Activated naive CD8-positive, alpha-beta T cell treated with anti-CD3 and anti-CD28 coated beads for 36 hours (primary cell): Measurements from ENCODE around the gene CHI3L2. TPM values are rescaled to one million over a fixed set of nuclear protein-coding genes. Genes with fewer than 3 reads are reported as not detected.

Source experiments
- DNase-seq: peaks from one replicate; pipeline ENCODE4 v3.0.0; 2021
- H3K27ac Mint-ChIP-seq: one replicate; pipeline ENCODE4 v1.8.0; 2022; ENCODE audit warnings: mild to moderate bottlenecking, moderate library complexity, mixed read lengths
- H3K27me3 Mint-ChIP-seq: one replicate; pipeline ENCODE4 v1.8.0; 2022; ENCODE audit warnings: mild to moderate bottlenecking, mixed read lengths
- H3K36me3 Mint-ChIP-seq: one replicate; pipeline ENCODE4 v1.8.0; 2021; ENCODE audit warnings: mild to moderate bottlenecking, mixed read lengths
- H3K4me1 Mint-ChIP-seq: one replicate; pipeline ENCODE4 v1.8.0; 2021; ENCODE audit warnings: mixed read lengths
- H3K4me3 Mint-ChIP-seq: one replicate; pipeline ENCODE4 v1.8.0; 2022; ENCODE audit warnings: mild to moderate bottlenecking, moderate library complexity, mixed read lengths
- H3K9me3 Mint-ChIP-seq: one replicate; pipeline ENCODE4 v1.8.0; 2022; ENCODE audit warnings: mixed read lengths
- total RNA-seq, 2 experiments: library from RNA; stranded (reverse); gene quantifications; one replicate each; pipeline ENCODE4 v1.2.3, GENCODE V29; 2021

CHI3L2 gene
- total RNA-seq, 2 experiments from 2014 or later, result 5.1 to 9.2 TPM

GRCh38 chr1:111242805-111243523 lies 15.5 kb downstream of the CHI3L2 start:
- no peaks in the 10 kb centered on the region for H3K4me1 Mint-ChIP-seq
- H3K4me3 Mint-ChIP-seq, result no peak overlapping the region
- no peaks in the 10 kb centered on the region for H3K9me3 Mint-ChIP-seq
- no peak overlapping the region for H3K27ac Mint-ChIP-seq
- H3K27me3 Mint-ChIP-seq, result no peaks in the 10 kb centered on the region
- H3K36me3 Mint-ChIP-seq, result peaks cover 9% of the 10 kb centered on the region
- no peak for DNase-seq

GRCh38 chr1:111247125-111247838 lies 19.8 kb downstream of the CHI3L2 start:
- Mint-ChIP-seq H3K9me3 (no peaks in the 10 kb centered on the region), H3K4me1 (peaks cover 13% of the 10 kb centered on the region), H3K27me3 (no peaks in the 10 kb centered on the region), H3K4me3 (no peak overlapping the region), H3K36me3 (no peaks in the 10 kb centered on the region), H3K27ac (no peak overlapping the region)
- no peak for DNase-seq

- no peak for DNase-seq
- Mint-ChIP-seq H3K36me3 (no peaks in the 10 kb centered on the region), H3K9me3 (no peaks in the 10 kb centered on the region), H3K4me3 (no peak overlapping the region), H3K27me3 (no peaks in the 10 kb centered on the region), H3K4me1 (peaks cover 17% of the 10 kb centered on the region), H3K27ac (no peak overlapping the region)
Observed at GRCh38 chr1:111249960-111250359, 22.4 kb downstream of the CHI3L2 start.

GRCh38 chr1:111251570-111251969 lies 24.1 kb downstream of the CHI3L2 start:
- no peak overlapping the region for H3K27ac Mint-ChIP-seq
- peaks cover 17% of the 10 kb centered on the region for H3K4me1 Mint-ChIP-seq
- no peaks in the 10 kb centered on the region for H3K27me3 Mint-ChIP-seq
- no peaks in the 10 kb centered on the region for H3K9me3 Mint-ChIP-seq
- H3K4me3 Mint-ChIP-seq, result no peak overlapping the region
- no peaks in the 10 kb centered on the region for H3K36me3 Mint-ChIP-seq
- DNase-seq, result no peak

GRCh38 chr1:111252786-111253185 lies 25.3 kb downstream of the CHI3L2 start:
- H3K27ac Mint-ChIP-seq, result no peak overlapping the region
- H3K27me3 Mint-ChIP-seq, result no peaks in the 10 kb centered on the region
- no peak overlapping the region for H3K4me3 Mint-ChIP-seq
- no peaks in the 10 kb centered on the region for H3K36me3 Mint-ChIP-seq
- no peak for DNase-seq
- H3K9me3 Mint-ChIP-seq, result no peaks in the 10 kb centered on the region
- H3K4me1 Mint-ChIP-seq, result peaks cover 17% of the 10 kb centered on the region

GRCh38 chr1:111253876-111254275 lies 26.4 kb downstream of the CHI3L2 start:
- Mint-ChIP-seq H3K4me1 (peaks cover 17% of the 10 kb centered on the region), H3K4me3 (no peak overlapping the region), H3K27me3 (no peaks in the 10 kb centered on the region), H3K27ac (no peak overlapping the region), H3K9me3 (no peaks in the 10 kb centered on the region), H3K36me3 (no peaks in the 10 kb centered on the region)
- DNase-seq, result no peak

GRCh38 chr1:111256988-111257658 lies 29.6 kb downstream of the CHI3L2 start:
- no peak overlapping the region for H3K4me3 Mint-ChIP-seq
- H3K4me1 Mint-ChIP-seq, result peaks cover 5% of the 10 kb centered on the region
- no peak overlapping the region for H3K27ac Mint-ChIP-seq
- no peaks in the 10 kb centered on the region for H3K27me3 Mint-ChIP-seq
- H3K9me3 Mint-ChIP-seq, result peaks cover 4% of the 10 kb centered on the region
- no peaks in the 10 kb centered on the region for H3K36me3 Mint-ChIP-seq
- DNase-seq, result no peak

GRCh38 chr1:111267801-111268508 lies 40.4 kb downstream of the CHI3L2 start:
- Mint-ChIP-seq H3K27ac (no peak overlapping the region), H3K36me3 (peaks cover 2% of the 10 kb centered on the region), H3K4me1 (peaks cover 8% of the 10 kb centered on the region), H3K4me3 (no peak overlapping the region), H3K27me3 (peaks cover 30% of the 10 kb centered on the region), H3K9me3 (peaks cover 24% of the 10 kb centered on the region)
- DNase-seq, result no peak

GRCh38 chr1:111269825-111270406 lies 42.4 kb downstream of the CHI3L2 start:
- Mint-ChIP-seq H3K27me3 (peaks cover 30% of the 10 kb centered on the region), H3K9me3 (peaks cover 12% of the 10 kb centered on the region), H3K4me1 (peaks cover 16% of the 10 kb centered on the region), H3K27ac (no peak overlapping the region), H3K36me3 (peaks cover 2% of the 10 kb centered on the region), H3K4me3 (no peak overlapping the region)
- no peak for DNase-seq

GRCh38 chr1:111270771-111271463 lies 43.4 kb downstream of the CHI3L2 start:
- Mint-ChIP-seq H3K9me3 (peaks cover 6% of the 10 kb centered on the region), H3K4me1 (peaks cover 24% of the 10 kb centered on the region), H3K27me3 (peaks cover 30% of the 10 kb centered on the region), H3K27ac (no peak overlapping the region), H3K4me3 (peak overlapping the region; percentile 66), H3K36me3 (peaks cover 2% of the 10 kb centered on the region)
- no peak for DNase-seq

- Mint-ChIP-seq H3K27ac (no peak overlapping the region), H3K4me1 (peaks cover 28% of the 10 kb centered on the region), H3K9me3 (peaks cover under 1% of the 10 kb centered on the region), H3K4me3 (peak overlapping the region; percentile 66), H3K36me3 (peaks cover 3% of the 10 kb centered on the region), H3K27me3 (peaks cover 30% of the 10 kb centered on the region)
- DNase-seq, result no peak
Observed at GRCh38 chr1:111271464-111271801, 43.9 kb downstream of the CHI3L2 start.

GRCh38 chr1:111272081-111272480 lies 44.6 kb downstream of the CHI3L2 start:
- no peak overlapping the region for H3K27ac Mint-ChIP-seq
- peaks cover 5% of the 10 kb centered on the region for H3K36me3 Mint-ChIP-seq
- peaks cover 30% of the 10 kb centered on the region for H3K27me3 Mint-ChIP-seq
- no peak for DNase-seq
- peaks cover 31% of the 10 kb centered on the region for H3K4me1 Mint-ChIP-seq
- H3K4me3 Mint-ChIP-seq, result no peak overlapping the region
- H3K9me3 Mint-ChIP-seq, result peaks cover 4% of the 10 kb centered on the region

GRCh38 chr1:111274653-111275052 lies 47.1 kb downstream of the CHI3L2 start:
- Mint-ChIP-seq H3K27me3 (peaks cover 30% of the 10 kb centered on the region), H3K27ac (peak overlapping the region; percentile 15), H3K9me3 (peaks cover 10% of the 10 kb centered on the region), H3K4me3 (no peak overlapping the region), H3K36me3 (peaks cover 5% of the 10 kb centered on the region), H3K4me1 (peaks cover 37% of the 10 kb centered on the region)
- peak; percentile 14 for DNase-seq

GRCh38 chr1:111275079-111275478 lies 47.6 kb downstream of the CHI3L2 start:
- peaks cover 27% of the 10 kb centered on the region for H3K27me3 Mint-ChIP-seq
- peaks cover 10% of the 10 kb centered on the region for H3K9me3 Mint-ChIP-seq
- H3K4me3 Mint-ChIP-seq, result no peak overlapping the region
- peaks cover 37% of the 10 kb centered on the region for H3K4me1 Mint-ChIP-seq
- peak; percentile 47 for DNase-seq
- H3K27ac Mint-ChIP-seq, result peak overlapping the region; percentile 19
- peaks cover 5% of the 10 kb centered on the region for H3K36me3 Mint-ChIP-seq
